Endothelial cell of umbilical vein (primary cell): Measurements from ENCODE around the gene RALA.

Experiments used
- CTCF ChIP-seq, 2 donors: IDR thresholded peaks; 1 replicate in 1 of 2; 2 replicates in 1 of 2; pipeline ENCODE4 v1.5.1; 2011; ENCODE audit warnings: low read length in 2 of 2, mild to moderate bottlenecking in 2 of 2, moderate library complexity in 2 of 2, control low read depth in 1 of 2, inconsistent platforms in 1 of 2, low read depth in 1 of 2; ENCODE audit not compliant: insufficient read depth in 1 of 2; ENCODE audit errors: extremely low read depth in 1 of 2
- EZH2 ChIP-seq: IDR thresholded peaks from 2 replicates; pipeline ENCODE4 v1.6.1; 2012; ENCODE audit warnings: borderline replicate concordance, low read depth, mild to moderate bottlenecking, moderate library complexity, low read length, inconsistent platforms; ENCODE audit not compliant: severe bottlenecking
- GATA2 ChIP-seq: IDR thresholded peaks from 2 replicates; pipeline ENCODE4 v1.7.0; 2011; ENCODE audit warnings: low read depth, mild to moderate bottlenecking, moderate library complexity, mixed read lengths, low read length; ENCODE audit not compliant: insufficient read length, insufficient read depth
- POLR2A ChIP-seq: IDR thresholded peaks from 2 replicates; pipeline ENCODE4 v1.6.1; 2012; ENCODE audit warnings: low read depth, mild to moderate bottlenecking, control low read depth, low read length

- TF ChIP-seq POLR2A (no peak), CTCF (IDR thresholded peaks at IDR 0.05; ENCODE audit: extremely low read depth in 1 of 2, insufficient read depth in 1 of 2, low read depth in 1 of 2, low read length in 2 of 2) (no peak), EZH2 (no peak), GATA2 (no peak)
Measured at GRCh38 chr7:39695852-39696586, 72.6 kb downstream of the RALA start.
